Measurements from ENCODE around the gene RBM48.
"Not testable (repeated sequence)": the region's sequence is repeated elsewhere in the genome, so short reads cannot be mapped to it uniquely, and the experiment has no call there.

The RBM48 gene

DNA sequence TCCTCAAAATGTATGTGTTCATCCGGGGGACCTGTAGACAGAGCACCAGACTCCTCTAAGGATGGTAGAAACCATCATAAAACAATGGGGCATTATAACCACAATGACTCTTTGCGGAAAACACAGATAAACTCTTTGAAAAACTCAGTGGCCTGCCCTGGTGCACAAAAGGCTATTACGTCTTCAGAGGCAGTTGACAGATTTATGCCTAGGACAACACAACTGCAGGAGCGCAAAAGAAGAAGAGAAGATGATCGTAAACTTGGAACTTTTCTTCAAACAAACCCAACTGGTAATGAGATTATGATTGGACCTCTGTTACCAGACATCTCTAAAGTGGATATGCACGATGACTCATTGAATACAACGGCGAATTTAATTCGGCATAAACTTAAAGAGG is 6.0 kb downstream of the RBM48 start:
- Histone ChIP-seq H3K27ac (ENCODE audit: insufficient read depth, low read depth, low read length, poor library complexity, severe bottlenecking) (no peak overlapping the region), H3K9me3 (ENCODE audit: control insufficient read depth, low read length) (no peaks in the 10 kb centered on the region), H3K4me1 (ENCODE audit: control insufficient read depth, insufficient read depth, low read length) (peaks cover 2% of the 10 kb centered on the region), H3K27me3 (ENCODE audit: control insufficient read depth, insufficient read depth, low read length, poor library complexity, severe bottlenecking) (no peaks in the 10 kb centered on the region), H3K36me3 (ENCODE audit: control insufficient read depth, insufficient read depth, low read length) (peaks cover 30% of the 10 kb centered on the region), H3K4me3 (ENCODE audit: insufficient read depth, low read depth, low read length) (no peak overlapping the region)
- 95 to 97% methylated on average over 9 of the region's 9 CpGs for WGBS, 2 experiments

DNA sequence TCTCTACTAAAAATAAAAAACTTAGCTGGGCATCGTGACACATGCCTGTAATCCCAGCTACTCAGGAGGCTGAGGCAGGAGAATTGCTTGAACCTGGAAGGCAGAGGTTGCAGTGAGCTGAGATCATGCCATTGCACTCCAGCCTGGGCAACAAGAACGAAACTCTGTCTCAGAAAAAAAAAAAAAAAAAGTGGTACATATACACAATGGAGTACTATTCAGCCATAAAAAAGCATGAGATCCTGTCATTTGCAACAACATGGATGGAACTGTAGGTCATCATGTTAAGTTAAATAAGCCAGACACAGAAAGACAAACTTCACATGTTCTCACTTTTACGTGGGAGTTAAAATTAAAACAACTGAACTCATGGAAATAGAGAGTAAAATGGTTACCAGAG is 14.9 kb downstream of the RBM48 start:
- not testable (repeated sequence) for H3K9me3 ChIP-seq (ENCODE audit: control insufficient read depth, low read length); H3K27ac ChIP-seq (ENCODE audit: insufficient read depth, low read depth, low read length, poor library complexity, severe bottlenecking); H3K27me3 ChIP-seq (ENCODE audit: control insufficient read depth, insufficient read depth, low read length, poor library complexity, severe bottlenecking); H3K4me3 ChIP-seq (ENCODE audit: insufficient read depth, low read depth, low read length); H3K4me1 ChIP-seq (ENCODE audit: control insufficient read depth, insufficient read depth, low read length); H3K36me3 ChIP-seq (ENCODE audit: control insufficient read depth, insufficient read depth, low read length)
- 90 to 93% methylated on average over 2 to 3 of the region's 3 CpGs for WGBS, 2 experiments

DNA sequence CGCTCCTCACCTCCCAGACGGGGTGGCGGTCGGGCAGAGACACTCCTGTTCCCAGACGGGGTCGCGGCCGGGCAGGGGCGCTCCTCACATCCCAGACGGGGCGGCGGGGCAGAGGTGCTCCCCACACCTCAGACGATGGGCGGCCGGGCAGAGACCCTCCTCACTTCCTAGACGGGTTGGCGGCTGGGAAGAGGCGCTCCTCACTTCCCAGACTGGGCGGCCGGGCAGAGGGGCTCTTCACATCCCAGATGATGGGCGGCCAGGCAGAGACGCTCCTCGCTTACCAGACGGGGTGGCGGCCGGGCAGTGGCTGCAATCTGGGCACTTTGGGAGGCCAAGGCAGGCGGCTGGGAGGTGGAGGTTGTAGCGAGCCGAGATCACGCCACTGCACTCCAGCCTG is 16.5 kb downstream of the RBM48 start:
- not testable (repeated sequence) for H3K27me3 ChIP-seq (ENCODE audit: control insufficient read depth, insufficient read depth, low read length, poor library complexity, severe bottlenecking); H3K4me3 ChIP-seq (ENCODE audit: insufficient read depth, low read depth, low read length); H3K4me1 ChIP-seq (ENCODE audit: control insufficient read depth, insufficient read depth, low read length); H3K9me3 ChIP-seq (ENCODE audit: control insufficient read depth, low read length); H3K36me3 ChIP-seq (ENCODE audit: control insufficient read depth, insufficient read depth, low read length); H3K27ac ChIP-seq (ENCODE audit: insufficient read depth, low read depth, low read length, poor library complexity, severe bottlenecking)
- WGBS, 2 experiments: 95% methylated on average over 30 of the region's 30 CpGs

DNA sequence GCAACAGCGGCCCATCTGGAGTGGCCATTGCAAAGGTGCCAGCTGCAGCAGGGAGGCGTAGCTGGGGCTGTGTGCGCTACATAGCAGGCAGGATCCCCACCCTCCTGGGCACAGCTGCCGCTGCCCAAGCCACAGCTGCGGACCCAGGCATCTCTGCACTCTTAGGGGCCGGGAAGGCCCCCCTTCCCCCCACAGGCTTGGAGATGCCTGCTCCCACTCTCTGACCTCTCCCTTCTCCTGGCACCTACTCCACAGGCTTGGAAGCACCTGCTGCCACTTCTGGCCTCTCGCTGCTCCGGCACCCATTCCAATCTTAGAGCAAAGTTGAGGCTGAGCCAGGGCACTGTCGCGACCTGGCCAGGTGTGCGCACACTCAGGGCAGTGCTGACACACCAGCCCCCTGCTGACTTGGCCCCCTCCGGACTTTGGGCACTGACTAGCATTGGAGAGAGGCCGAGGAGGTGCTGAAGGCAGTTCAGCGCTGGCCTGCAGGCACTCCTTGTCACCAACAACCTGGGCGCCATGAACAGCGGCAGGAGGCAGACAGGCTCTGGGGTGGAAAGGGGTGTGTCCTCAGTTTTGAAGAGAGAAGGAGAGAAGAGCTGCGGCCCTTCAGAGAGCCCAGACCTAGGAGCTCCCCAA is 18.4 kb downstream of the RBM48 start:
- H3K4me3 ChIP-seq (ENCODE audit: insufficient read depth, low read depth, low read length): no peak overlapping the region
- H3K4me1 ChIP-seq (ENCODE audit: control insufficient read depth, insufficient read depth, low read length): no peaks in the 10 kb centered on the region
- H3K27me3 ChIP-seq (ENCODE audit: control insufficient read depth, insufficient read depth, low read length, poor library complexity, severe bottlenecking): no peaks in the 10 kb centered on the region
- H3K27ac ChIP-seq (ENCODE audit: insufficient read depth, low read depth, low read length, poor library complexity, severe bottlenecking): no peak overlapping the region
- H3K36me3 ChIP-seq (ENCODE audit: control insufficient read depth, insufficient read depth, low read length): no peaks in the 10 kb centered on the region
- WGBS, 2 experiments: 92% methylated on average over 17 of the region's 17 CpGs
- H3K9me3 ChIP-seq (ENCODE audit: control insufficient read depth, low read length): no peaks in the 10 kb centered on the region

DNA sequence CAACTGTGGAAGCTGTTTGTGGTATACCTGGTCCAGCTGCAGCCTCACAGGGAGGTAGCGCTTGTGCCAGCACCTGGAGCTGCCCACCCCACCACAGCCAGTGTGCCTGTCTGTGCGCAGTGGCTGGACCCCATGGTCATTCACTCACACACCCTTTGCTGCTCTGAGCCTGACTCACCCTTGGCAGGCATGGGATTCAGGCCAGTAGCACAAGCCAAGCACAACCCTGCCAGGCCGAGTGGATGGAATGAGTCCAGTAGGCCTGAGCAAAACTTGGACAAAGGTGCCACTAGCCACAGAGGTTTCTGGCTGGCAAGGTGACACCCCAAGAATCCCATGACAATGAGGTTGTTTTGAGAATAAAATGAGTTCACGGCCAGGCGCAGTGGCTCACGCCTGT is 19.0 kb downstream of the RBM48 start:
- Histone ChIP-seq H3K27ac (ENCODE audit: insufficient read depth, low read depth, low read length, poor library complexity, severe bottlenecking) (no peak overlapping the region), H3K4me1 (ENCODE audit: control insufficient read depth, insufficient read depth, low read length) (no peaks in the 10 kb centered on the region), H3K9me3 (ENCODE audit: control insufficient read depth, low read length) (no peaks in the 10 kb centered on the region), H3K36me3 (ENCODE audit: control insufficient read depth, insufficient read depth, low read length) (no peaks in the 10 kb centered on the region), H3K4me3 (ENCODE audit: insufficient read depth, low read depth, low read length) (no peak overlapping the region), H3K27me3 (ENCODE audit: control insufficient read depth, insufficient read depth, low read length, poor library complexity, severe bottlenecking) (no peaks in the 10 kb centered on the region)
- WGBS, 2 experiments: 93 to 94% methylated on average over 6 of the region's 6 CpGs

DNA sequence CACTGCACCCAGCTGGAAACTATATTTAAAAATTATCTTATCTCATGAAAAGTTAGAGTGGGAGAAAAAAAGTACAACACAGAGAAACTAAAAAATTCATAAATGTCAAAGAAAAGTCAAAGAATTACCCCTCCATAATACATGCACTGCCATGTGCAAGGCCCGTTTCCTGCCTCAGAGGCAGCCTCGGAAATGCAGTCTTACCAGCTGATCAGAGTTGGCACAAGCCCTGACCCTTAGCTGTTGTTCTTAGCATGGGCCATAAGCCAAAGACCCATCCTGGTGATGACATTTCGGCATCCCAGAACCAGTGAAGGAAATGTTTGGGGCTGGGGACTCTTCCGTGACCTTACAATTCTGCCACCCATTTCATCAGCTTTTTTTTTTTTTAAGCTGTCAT is 21.6 kb downstream of the RBM48 start:
- 92 to 94% methylated on average over 4 of the region's 4 CpGs for WGBS, 2 experiments
- no peak overlapping the region for H3K4me3 ChIP-seq (ENCODE audit: insufficient read depth, low read depth, low read length)

DNA sequence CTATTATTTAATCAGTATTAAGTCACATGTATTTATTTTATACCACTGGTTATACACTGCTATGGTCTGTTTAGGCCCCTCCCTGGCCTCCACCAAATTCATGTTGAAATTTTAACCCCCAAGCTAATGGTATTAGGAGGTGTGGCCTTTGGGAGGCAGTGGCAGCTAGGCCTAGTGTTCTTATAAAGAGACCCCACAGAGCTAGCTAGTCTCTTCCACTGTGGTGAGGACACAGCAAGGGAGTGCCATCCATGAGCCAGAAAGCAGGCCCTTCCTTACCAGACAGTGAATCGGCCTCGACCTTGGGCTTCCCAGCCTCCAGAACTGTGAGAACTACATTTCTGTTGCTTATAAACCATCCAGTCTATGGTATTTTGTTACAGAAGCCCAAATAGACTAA is 28.7 kb downstream of the RBM48 start:
- 84 to 92% methylated on average over 2 of the region's 2 CpGs for WGBS, 2 experiments

More for the DNA sequence above, 21.6 kb downstream of the RBM48 start:
- H3K36me3 ChIP-seq (ENCODE audit: control insufficient read depth, insufficient read depth, low read length): no peaks in the 10 kb centered on the region
- H3K9me3 ChIP-seq (ENCODE audit: control insufficient read depth, low read length): no peaks in the 10 kb centered on the region
- no peaks in the 10 kb centered on the region for H3K4me1 ChIP-seq (ENCODE audit: control insufficient read depth, insufficient read depth, low read length)
- H3K27ac ChIP-seq (ENCODE audit: insufficient read depth, low read depth, low read length, poor library complexity, severe bottlenecking): no peak overlapping the region
- no peaks in the 10 kb centered on the region for H3K27me3 ChIP-seq (ENCODE audit: control insufficient read depth, insufficient read depth, low read length, poor library complexity, severe bottlenecking)

DNA sequence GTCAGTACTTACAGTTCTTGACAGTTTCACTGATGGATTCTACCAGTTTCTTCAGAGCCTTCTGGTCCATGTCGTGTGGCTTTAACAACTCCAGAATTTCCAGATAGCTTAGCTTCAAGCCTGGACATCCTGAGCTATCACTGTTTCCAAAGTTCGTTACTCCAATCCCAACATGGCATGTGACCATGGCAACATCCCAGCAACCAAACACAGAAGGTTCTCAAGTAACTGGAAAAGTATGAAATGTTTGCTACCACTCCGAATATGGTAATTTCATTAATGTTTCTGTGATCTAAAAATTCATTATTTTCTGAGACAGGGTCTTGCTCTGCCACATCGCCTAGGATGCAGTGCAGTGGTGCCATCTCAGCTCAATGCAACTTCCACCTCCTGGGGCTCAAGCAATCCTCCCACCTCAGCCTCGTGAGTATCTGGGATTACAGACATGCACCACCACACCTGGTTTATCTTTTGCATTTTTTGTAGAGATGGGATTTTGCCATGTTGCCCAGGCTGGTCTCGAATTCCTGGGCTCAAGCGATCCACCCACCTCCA is 29.3 kb downstream of the RBM48 start:
- Histone ChIP-seq H3K4me1 (ENCODE audit: control insufficient read depth, insufficient read depth, low read length) (no peaks in the 10 kb centered on the region), H3K4me3 (ENCODE audit: insufficient read depth, low read depth, low read length) (no peak overlapping the region), H3K27me3 (ENCODE audit: control insufficient read depth, insufficient read depth, low read length, poor library complexity, severe bottlenecking) (no peaks in the 10 kb centered on the region), H3K36me3 (ENCODE audit: control insufficient read depth, insufficient read depth, low read length) (no peaks in the 10 kb centered on the region), H3K9me3 (ENCODE audit: control insufficient read depth, low read length) (no peaks in the 10 kb centered on the region), H3K27ac (ENCODE audit: insufficient read depth, low read depth, low read length, poor library complexity, severe bottlenecking) (no peak overlapping the region)
- 92 to 93% methylated on average over 7 of the region's 7 CpGs for WGBS, 2 experiments

More for the DNA sequence above, 28.7 kb downstream of the RBM48 start:
- H3K9me3 ChIP-seq (ENCODE audit: control insufficient read depth, low read length): no peaks in the 10 kb centered on the region
- H3K27ac ChIP-seq (ENCODE audit: insufficient read depth, low read depth, low read length, poor library complexity, severe bottlenecking): no peak overlapping the region
- H3K4me1 ChIP-seq (ENCODE audit: control insufficient read depth, insufficient read depth, low read length): no peaks in the 10 kb centered on the region
- no peaks in the 10 kb centered on the region for H3K27me3 ChIP-seq (ENCODE audit: control insufficient read depth, insufficient read depth, low read length, poor library complexity, severe bottlenecking)
- H3K36me3 ChIP-seq (ENCODE audit: control insufficient read depth, insufficient read depth, low read length): no peaks in the 10 kb centered on the region
- no peak overlapping the region for H3K4me3 ChIP-seq (ENCODE audit: insufficient read depth, low read depth, low read length)

DNA sequence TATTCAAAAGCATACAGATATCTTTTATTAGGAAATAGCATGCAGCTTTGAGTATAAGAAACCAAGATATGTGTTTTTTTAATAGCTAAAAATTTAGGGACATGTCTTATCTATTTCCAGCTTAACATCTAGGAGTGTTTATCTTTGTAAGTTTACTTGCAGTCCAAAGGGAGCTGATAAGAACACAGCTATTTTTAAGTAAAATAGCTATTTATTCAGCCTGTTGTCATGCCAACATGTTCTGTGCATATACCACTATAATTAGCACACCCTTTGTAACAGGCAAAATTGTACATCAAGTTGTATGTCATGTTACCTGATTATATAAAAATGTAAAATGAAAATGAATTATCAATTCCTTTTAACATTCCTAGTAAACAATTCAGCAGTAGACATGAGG is 32.0 kb downstream of the RBM48 start:
- no peak overlapping the region for H3K4me3 ChIP-seq (ENCODE audit: insufficient read depth, low read depth, low read length)
- no peak overlapping the region for H3K27ac ChIP-seq (ENCODE audit: insufficient read depth, low read depth, low read length, poor library complexity, severe bottlenecking)
- no peaks in the 10 kb centered on the region for H3K9me3 ChIP-seq (ENCODE audit: control insufficient read depth, low read length)
- no peaks in the 10 kb centered on the region for H3K27me3 ChIP-seq (ENCODE audit: control insufficient read depth, insufficient read depth, low read length, poor library complexity, severe bottlenecking)
- no peaks in the 10 kb centered on the region for H3K4me1 ChIP-seq (ENCODE audit: control insufficient read depth, insufficient read depth, low read length)
- no peaks in the 10 kb centered on the region for H3K36me3 ChIP-seq (ENCODE audit: control insufficient read depth, insufficient read depth, low read length)

DNA sequence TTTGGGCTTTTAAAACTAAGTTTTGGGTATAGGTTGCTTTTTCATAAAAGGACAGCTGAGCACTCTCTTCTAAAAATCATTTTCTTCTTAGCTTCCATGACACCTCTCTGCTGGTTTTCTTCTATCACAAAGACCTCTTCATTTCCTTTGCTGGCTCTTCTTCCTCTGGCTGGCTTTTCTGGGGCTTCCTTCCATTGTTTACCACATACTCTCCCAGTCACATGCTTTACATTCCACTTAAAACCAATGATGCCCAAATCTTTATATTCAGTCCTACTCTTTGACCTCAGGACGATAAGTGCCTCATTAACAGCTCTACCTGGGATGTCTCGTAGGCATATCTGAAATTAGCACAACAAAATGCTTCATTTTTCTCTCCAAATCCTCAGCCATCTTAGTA is 34.8 kb downstream of the RBM48 start:
- WGBS, 2 experiments: 87 to 93% methylated on average over 2 of the region's 2 CpGs
- Histone ChIP-seq H3K36me3 (ENCODE audit: control insufficient read depth, insufficient read depth, low read length) (no peaks in the 10 kb centered on the region), H3K27ac (ENCODE audit: insufficient read depth, low read depth, low read length, poor library complexity, severe bottlenecking) (no peak overlapping the region), H3K9me3 (ENCODE audit: control insufficient read depth, low read length) (no peaks in the 10 kb centered on the region), H3K4me1 (ENCODE audit: control insufficient read depth, insufficient read depth, low read length) (no peaks in the 10 kb centered on the region), H3K27me3 (ENCODE audit: control insufficient read depth, insufficient read depth, low read length, poor library complexity, severe bottlenecking) (no peaks in the 10 kb centered on the region), H3K4me3 (ENCODE audit: insufficient read depth, low read depth, low read length) (no peak overlapping the region)

DNA sequence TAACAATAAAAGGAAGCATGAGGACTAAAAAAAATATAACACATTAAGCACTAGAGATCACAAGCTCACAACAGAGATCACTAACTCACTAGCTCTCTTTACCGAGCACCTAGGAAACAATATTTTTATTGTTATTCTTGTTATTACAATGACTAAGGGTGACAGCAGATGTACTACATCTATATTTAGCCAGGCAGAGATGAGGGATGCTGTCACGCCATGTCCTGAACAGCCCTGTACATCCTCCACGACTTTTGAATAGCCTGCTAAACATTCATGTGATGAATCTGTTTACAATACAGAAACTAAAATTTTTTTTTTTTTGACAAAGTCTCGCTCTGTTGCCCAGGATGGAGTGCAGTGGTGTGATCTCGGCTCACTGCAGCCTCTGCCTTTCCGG is 38.9 kb downstream of the RBM48 start:
- no peak overlapping the region for H3K27ac ChIP-seq (ENCODE audit: insufficient read depth, low read depth, low read length, poor library complexity, severe bottlenecking)

More for the DNA sequence above, 38.9 kb downstream of the RBM48 start:
- H3K27me3 ChIP-seq (ENCODE audit: control insufficient read depth, insufficient read depth, low read length, poor library complexity, severe bottlenecking): no peaks in the 10 kb centered on the region
- no peaks in the 10 kb centered on the region for H3K9me3 ChIP-seq (ENCODE audit: control insufficient read depth, low read length)
- H3K4me3 ChIP-seq (ENCODE audit: insufficient read depth, low read depth, low read length): no peak overlapping the region
- H3K36me3 ChIP-seq (ENCODE audit: control insufficient read depth, insufficient read depth, low read length): peaks cover 13% of the 10 kb centered on the region
- H3K4me1 ChIP-seq (ENCODE audit: control insufficient read depth, insufficient read depth, low read length): no peaks in the 10 kb centered on the region
- 94 to 97% methylated on average over 5 of the region's 6 CpGs for WGBS, 2 experiments
